Neuron (in vitro differentiated cells): ENCODE results near the gene PRDX6.
"Not testable (repeated sequence)": the region's sequence is repeated elsewhere in the genome, so short reads cannot be mapped to it uniquely, and the experiment has no call there.

Experiments
- H2AFZ ChIP-seq: one replicate; pipeline ENCODE4 v1.6.1; 2013; ENCODE audit warnings: low read depth, mild to moderate bottlenecking, inconsistent platforms, low read length, moderate library complexity
- H3K27me3 ChIP-seq: one replicate; pipeline ENCODE4 v1.6.1; 2013; ENCODE audit warnings: low read length; ENCODE audit not compliant: insufficient read depth
- H3K36me3 ChIP-seq: one replicate; pipeline ENCODE4 v1.6.1; 2013; ENCODE audit warnings: low read length; ENCODE audit not compliant: insufficient read depth
- H3K4me1 ChIP-seq: one replicate; pipeline ENCODE4 v1.6.1; 2013; ENCODE audit warnings: low read length; ENCODE audit not compliant: insufficient read depth
- H3K4me3 ChIP-seq: 2 replicates; pipeline ENCODE4 v1.5.1; 2013; ENCODE audit warnings: mild to moderate bottlenecking, low read length, moderate library complexity
- H3K9me3 ChIP-seq: one replicate; pipeline ENCODE4 v1.6.1; 2013; ENCODE audit warnings: low read length

The PRDX6 gene

GRCh38 chr1:173491508-173491907 lies 14.4 kb downstream of the PRDX6 start:
- Histone ChIP-seq H3K4me1 (no peaks in the 10 kb centered on the region), H3K27me3 (no peaks in the 10 kb centered on the region), H3K36me3 (peaks cover 29% of the 10 kb centered on the region), H3K4me3 (no peak overlapping the region), H2AFZ (no peak overlapping the region), H3K9me3 (no peaks in the 10 kb centered on the region)

DNA sequence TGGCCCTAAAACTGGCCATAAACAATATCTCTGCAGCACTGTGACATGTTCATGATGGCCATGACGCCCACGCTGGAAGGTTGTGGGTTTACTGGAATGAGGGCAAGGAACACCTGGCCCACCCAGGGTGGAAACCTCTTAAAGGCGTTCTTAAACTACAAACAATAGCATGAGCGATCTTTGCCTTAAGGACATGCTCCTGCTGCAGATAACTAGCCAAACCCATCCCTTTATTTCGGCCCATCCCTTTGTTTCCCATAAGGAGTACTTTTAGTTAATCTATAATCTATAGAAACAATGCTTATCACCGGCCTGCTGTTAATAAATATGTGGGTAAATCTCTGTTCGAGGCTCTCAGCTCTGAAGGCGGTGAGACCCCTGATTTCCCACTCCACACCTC lies 16.0 kb downstream of the PRDX6 start:
- not testable (repeated sequence) for H3K27me3 ChIP-seq, H3K9me3 ChIP-seq, H3K4me3 ChIP-seq, H3K4me1 ChIP-seq, H2AFZ ChIP-seq
- peaks cover 13% of the 10 kb centered on the region for H3K36me3 ChIP-seq

DNA sequence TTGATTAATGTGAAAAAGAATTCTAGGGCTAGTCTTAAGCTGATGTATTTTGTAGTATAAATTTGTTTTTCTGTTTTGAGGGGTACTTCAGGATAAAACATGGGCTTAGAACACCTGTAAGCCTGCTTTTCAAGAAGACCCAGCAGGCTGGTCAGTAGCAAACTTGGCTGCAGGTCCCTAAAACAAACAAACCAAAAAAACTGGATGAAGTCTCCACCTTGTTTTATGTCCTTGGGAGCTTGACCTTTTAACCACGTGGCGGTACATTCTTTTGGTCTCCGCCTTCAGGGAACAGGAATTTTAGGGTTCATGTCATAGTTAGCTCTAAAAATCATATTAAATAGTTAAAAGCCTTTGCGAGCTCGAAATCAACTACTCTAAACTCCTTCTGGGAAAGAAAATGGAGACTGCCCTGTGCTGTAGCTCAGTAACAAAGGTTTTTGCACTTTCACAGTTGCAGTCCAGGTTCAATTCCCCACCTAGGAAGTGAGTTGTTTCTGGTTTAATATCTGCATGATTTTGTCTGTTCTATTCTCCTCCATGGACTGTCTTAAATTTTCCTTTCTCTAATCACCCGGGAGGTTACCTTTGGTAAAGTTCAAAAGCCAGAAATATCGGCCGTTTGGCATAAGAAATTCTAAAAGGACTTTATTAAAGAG lies 18.6 kb downstream of the PRDX6 start:
- Histone ChIP-seq H3K27me3 (no peaks in the 10 kb centered on the region), H3K4me3 (no peak overlapping the region), H2AFZ (no peak overlapping the region), H3K36me3 (no peaks in the 10 kb centered on the region), H3K9me3 (peaks cover 3% of the 10 kb centered on the region), H3K4me1 (no peaks in the 10 kb centered on the region)

- H3K4me3 ChIP-seq = no peak overlapping the region
- no peaks in the 10 kb centered on the region for H3K36me3 ChIP-seq
- no peaks in the 10 kb centered on the region for H3K27me3 ChIP-seq
- H3K4me1 ChIP-seq = no peaks in the 10 kb centered on the region
- peaks cover 3% of the 10 kb centered on the region for H3K9me3 ChIP-seq
- H2AFZ ChIP-seq = no peak overlapping the region
These were observed 19.7 kb downstream of the PRDX6 start for GRCh38 chr1:173496757-173497320.

DNA sequence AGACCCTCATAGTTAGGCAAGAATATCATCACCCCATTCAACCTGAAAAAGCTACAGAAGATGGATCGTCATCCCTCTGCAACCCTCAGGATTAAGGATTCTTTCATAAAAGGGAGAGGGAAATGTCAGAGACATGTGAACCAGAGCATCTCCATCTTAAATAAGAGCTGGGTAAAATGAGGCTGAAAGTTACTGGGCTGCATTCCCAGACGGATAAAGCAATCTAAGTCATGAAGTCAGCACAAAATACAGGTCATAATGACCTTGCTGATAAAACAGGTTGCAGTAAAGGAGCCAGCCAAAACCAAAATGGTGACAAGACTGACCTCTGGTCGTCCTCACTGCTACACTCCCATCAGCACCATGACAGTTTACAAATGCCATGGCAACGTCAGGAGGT lies 22.6 kb downstream of the PRDX6 start:
- Histone ChIP-seq H3K9me3 (peaks cover 3% of the 10 kb centered on the region), H3K4me3 (no peak overlapping the region), H3K27me3 (no peaks in the 10 kb centered on the region), H2AFZ (no peak overlapping the region), H3K4me1 (no peaks in the 10 kb centered on the region), H3K36me3 (no peaks in the 10 kb centered on the region)

DNA sequence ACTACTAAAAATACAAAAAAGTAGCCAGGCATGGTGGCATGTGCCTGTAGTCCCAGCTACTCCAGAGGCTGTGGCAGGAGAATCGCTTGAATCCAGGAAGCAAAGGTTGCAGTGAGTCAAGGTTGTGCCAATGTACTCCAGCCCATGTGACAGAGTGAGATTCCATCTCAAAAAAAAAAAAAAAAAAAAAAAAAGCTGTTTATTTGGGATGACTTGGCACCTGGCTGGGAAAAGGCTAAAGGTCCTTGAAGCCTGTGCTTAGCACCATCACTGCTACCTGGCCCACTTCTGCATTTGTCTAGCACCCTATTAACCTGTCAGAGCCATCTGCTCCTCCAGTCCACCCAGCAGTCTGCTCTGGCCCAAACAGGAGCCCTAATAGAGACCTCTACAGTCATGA lies 25.0 kb downstream of the PRDX6 start:
- H3K36me3 ChIP-seq = no peaks in the 10 kb centered on the region
- peaks cover 10% of the 10 kb centered on the region for H3K4me1 ChIP-seq
- H3K9me3 ChIP-seq = no peaks in the 10 kb centered on the region
- H3K4me3 ChIP-seq = no peak overlapping the region
- H3K27me3 ChIP-seq = no peaks in the 10 kb centered on the region
- no peak overlapping the region for H2AFZ ChIP-seq

GRCh38 chr1:173503391-173503790 lies 26.3 kb downstream of the PRDX6 start:
- Histone ChIP-seq H3K4me1 (peaks cover 23% of the 10 kb centered on the region), H2AFZ (no peak overlapping the region), H3K27me3 (no peaks in the 10 kb centered on the region), H3K4me3 (no peak overlapping the region), H3K9me3 (no peaks in the 10 kb centered on the region), H3K36me3 (no peaks in the 10 kb centered on the region)

- no peaks in the 10 kb centered on the region for H3K9me3 ChIP-seq
These were observed 27.1 kb downstream of the PRDX6 start for GRCh38 chr1:173504268-173504667.

GRCh38 chr1:173505391-173505790 lies 28.3 kb downstream of the PRDX6 start:
- H3K36me3 ChIP-seq = no peaks in the 10 kb centered on the region
- H2AFZ ChIP-seq = no peak overlapping the region
- peaks cover 27% of the 10 kb centered on the region for H3K4me1 ChIP-seq
- H3K4me3 ChIP-seq = no peak overlapping the region
- no peaks in the 10 kb centered on the region for H3K27me3 ChIP-seq
- H3K9me3 ChIP-seq = no peaks in the 10 kb centered on the region

More at GRCh38 chr1:173504268-173504667, 27.1 kb downstream of the PRDX6 start:
- peaks cover 27% of the 10 kb centered on the region for H3K4me1 ChIP-seq
- H3K27me3 ChIP-seq = no peaks in the 10 kb centered on the region
- no peak overlapping the region for H3K4me3 ChIP-seq
- no peaks in the 10 kb centered on the region for H3K36me3 ChIP-seq
- no peak overlapping the region for H2AFZ ChIP-seq

DNA sequence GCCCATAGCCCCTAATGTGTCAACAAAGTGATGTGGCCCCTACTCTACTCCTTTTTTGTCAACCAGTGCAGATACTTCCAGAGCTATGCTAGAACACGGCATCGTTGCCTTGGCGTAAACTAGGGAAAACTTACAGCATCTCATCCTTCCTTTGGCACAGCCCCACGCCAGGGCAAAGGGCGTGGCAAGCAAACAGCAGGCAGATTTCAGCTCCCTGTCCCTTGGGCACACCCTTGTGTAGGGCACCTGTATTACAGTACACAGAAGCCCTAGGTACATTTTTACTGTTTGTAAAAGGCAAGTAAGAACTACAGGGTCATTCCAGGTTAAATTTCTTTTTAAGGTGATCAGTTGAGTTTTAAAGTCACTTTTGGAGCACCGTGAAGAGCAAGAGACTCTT lies 29.3 kb downstream of the PRDX6 start:
- Histone ChIP-seq H3K27me3 (no peaks in the 10 kb centered on the region), H3K36me3 (no peaks in the 10 kb centered on the region), H2AFZ (no peak overlapping the region), H3K4me1 (peaks cover 27% of the 10 kb centered on the region), H3K4me3 (no peak overlapping the region), H3K9me3 (no peaks in the 10 kb centered on the region)

DNA sequence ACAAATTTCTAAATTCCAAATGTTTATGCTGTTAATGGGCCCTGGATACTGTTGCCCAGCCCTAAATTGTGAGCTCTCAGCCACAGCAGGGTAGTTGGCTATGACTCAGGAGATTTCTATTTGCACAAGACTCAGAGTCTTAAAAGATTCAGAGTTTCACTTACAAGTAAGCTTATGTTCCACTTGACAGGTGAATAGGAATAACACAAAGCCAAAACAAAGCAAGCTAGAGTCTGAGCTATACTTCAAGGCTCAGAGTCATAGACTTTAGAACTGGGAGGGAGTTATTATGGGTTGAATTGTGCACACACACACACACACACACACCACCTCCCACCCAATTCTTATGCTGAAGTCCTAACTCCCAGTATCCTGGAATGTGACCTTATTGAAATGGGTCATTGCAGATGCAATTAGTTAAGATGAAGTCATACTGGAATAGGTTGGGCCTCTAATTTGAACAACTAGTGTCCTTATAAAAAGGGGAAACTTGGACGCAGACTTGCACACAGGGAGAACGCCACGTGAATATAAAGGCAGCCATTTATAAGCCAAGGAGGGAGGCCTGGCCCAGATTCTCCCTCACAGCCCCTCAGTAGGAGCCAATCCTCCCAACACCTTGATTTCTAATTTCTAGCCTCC lies 30.2 kb downstream of the PRDX6 start:
- Histone ChIP-seq H3K4me3 (peak overlapping the region; percentile 51), H3K27me3 (no peaks in the 10 kb centered on the region), H3K36me3 (no peaks in the 10 kb centered on the region), H2AFZ (peak overlapping the region; percentile 73), H3K4me1 (peaks cover 27% of the 10 kb centered on the region), H3K9me3 (no peaks in the 10 kb centered on the region)

GRCh38 chr1:173507847-173508209 lies 30.7 kb downstream of the PRDX6 start:
- no peaks in the 10 kb centered on the region for H3K9me3 ChIP-seq
- no peaks in the 10 kb centered on the region for H3K36me3 ChIP-seq
- no peaks in the 10 kb centered on the region for H3K27me3 ChIP-seq
- H3K4me1 ChIP-seq = peaks cover 27% of the 10 kb centered on the region
- peak overlapping the region; percentile 73 for H2AFZ ChIP-seq
- peak overlapping the region; percentile 51 for H3K4me3 ChIP-seq

DNA sequence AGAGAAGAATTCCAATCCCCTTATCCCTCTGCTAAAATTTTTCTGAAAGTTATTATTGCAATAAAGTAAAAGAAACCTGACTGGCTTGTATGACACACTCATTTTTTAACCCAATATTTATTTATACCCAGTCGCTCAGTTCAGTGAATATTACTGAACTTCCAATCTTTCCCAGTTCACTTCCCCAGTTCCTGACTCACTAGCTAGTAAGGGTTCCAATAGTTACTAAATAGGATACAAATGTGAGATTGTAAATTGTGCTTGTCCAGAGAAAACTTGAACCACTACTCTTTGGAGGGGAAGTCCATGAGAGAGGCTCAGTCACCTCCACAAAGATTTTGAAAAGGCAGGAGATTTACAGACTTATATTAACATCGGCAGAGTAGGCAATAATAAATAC lies 31.4 kb downstream of the PRDX6 start:
- H3K27me3 ChIP-seq = no peaks in the 10 kb centered on the region
- H3K4me3 ChIP-seq = no peak overlapping the region
- H3K4me1 ChIP-seq = peaks cover 27% of the 10 kb centered on the region
- no peaks in the 10 kb centered on the region for H3K36me3 ChIP-seq
- no peaks in the 10 kb centered on the region for H3K9me3 ChIP-seq
- H2AFZ ChIP-seq = peak overlapping the region; percentile 27
